Measurements from ENCODE around the gene INTS7.

DNA sequence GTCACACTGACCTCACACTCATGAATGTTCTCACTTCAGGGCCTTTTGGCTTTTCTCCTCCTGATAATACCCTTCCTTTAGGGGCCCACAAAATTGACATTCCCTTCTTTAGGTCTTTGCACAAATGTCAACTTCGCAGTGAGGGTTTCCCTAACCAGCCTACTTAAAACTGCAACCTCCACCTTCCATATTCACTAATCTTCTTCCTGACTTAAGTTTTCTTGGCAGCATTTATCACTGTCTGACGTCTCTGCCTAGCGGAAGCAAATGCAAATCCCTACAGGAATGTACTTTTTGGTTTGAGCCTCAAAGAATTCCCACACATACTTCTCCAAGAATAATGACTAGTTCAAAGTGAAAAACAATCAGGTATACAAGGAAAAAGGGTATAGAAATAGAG is 32.8 kb downstream of the INTS7 start:
- TF ChIP-seq ZFP3 (CRISPR knock-in tag; IDR thresholded peaks at IDR 0.05) (no peak), ZC3H10 (CRISPR knock-in tag; IDR thresholded peaks at IDR 0.05) (no peak), SNAI2 (CRISPR knock-in tag; IDR thresholded peaks at IDR 0.05) (no peak)
- TF ChIP-seq, protein P1, sequence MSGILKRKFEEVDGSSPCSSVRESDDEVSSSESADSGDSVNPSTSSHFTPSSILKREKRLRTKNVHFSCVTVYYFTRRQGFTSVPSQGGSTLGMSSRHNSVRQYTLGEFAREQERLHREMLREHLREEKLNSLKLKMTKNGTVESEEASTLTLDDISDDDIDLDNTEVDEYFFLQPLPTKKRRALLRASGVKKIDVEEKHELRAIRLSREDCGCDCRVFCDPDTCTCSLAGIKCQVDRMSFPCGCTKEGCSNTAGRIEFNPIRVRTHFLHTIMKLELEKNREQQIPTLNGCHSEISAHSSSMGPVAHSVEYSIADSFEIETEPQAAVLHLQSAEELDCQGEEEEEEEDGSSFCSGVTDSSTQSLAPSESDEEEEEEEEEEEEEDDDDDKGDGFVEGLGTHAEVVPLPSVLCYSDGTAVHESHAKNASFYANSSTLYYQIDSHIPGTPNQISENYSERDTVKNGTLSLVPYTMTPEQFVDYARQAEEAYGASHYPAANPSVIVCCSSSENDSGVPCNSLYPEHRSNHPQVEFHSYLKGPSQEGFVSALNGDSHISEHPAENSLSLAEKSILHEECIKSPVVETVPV (CRISPR knock-in tag; IDR thresholded peaks at IDR 0.05): no peak

Measured in SK-N-SH treated with all-trans-retinoic acid at 6 μM for 48 hours (cell line).